Measurements from ENCODE around the gene RABGAP1L. TPM values are rescaled to one million over a fixed set of nuclear protein-coding genes. Genes with fewer than 3 reads are reported as not detected.

RABGAP1L gene
- total RNA-seq, 1 experiment from 2014 or later, result 76.9 TPM

DNA sequence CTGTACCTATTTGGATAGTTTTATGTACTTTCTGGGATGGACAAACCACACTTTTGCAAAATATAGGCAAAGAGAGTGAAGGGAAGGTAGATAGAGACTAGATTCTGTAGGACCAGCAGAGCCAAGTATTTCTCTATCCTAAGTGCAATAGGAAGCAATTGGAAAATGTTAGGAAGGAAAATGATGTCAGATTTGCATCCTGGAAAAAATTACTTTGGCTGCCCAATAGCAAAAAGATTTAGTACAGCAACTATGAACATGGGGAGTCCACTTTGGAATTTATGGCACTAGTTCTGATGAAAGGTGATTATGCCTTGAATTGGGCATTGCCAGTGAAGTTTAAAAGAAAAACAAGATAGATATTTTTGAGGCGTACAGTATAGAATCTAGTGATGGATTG is 789.7 kb downstream of the RABGAP1L start:
- POLR2A ChIA-PET, result no interaction called here
- H3K36me3 Mint-ChIP-seq, result peaks cover 9% of the 10 kb centered on the region
- ATAC-seq, result no peak

DNA sequence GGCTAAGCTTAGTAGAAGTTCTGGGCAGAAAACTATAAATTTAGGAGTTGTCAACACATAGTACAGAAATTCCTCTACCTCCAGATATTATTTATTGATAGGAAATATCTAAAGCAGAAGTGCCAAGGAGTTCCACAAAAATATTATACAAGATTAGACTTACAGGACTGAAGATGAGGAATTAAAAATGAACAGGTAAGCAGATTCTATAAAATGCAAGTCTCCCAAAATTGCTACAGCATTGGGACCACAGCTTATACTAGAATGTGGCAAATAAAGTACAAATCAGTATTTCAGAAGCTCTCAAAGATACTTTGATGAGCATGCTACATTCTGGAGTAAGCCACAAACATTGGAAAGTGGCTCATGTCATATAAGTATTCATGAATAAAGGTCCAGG is 790.3 kb downstream of the RABGAP1L start:
- H3K27ac Mint-ChIP-seq, result no peak overlapping the region
- no peaks in the 10 kb centered on the region for H3K27me3 Mint-ChIP-seq (ENCODE audit: low read depth)
- ChIA-PET POLR2A (no interaction called here), CTCF (no interaction called here)
- peaks cover 9% of the 10 kb centered on the region for H3K36me3 Mint-ChIP-seq
- no peak overlapping the region for H3K4me3 Mint-ChIP-seq
- ATAC-seq (no peak), DNase-seq (ENCODE audit: low spot score) (no peak)
- H3K9me3 Mint-ChIP-seq, result no peaks in the 10 kb centered on the region
- TF ChIP-seq NFYB (CRISPR knock-in tag; conservative IDR thresholded peaks at IDR 0.05; ENCODE audit: low read depth), result no peak
- peaks cover 20% of the 10 kb centered on the region for H3K4me1 Mint-ChIP-seq

More for the DNA sequence above, 789.7 kb downstream of the RABGAP1L start:
- no peak for DNase-seq (ENCODE audit: low spot score)
- CTCF ChIA-PET, result no interaction called here
- Mint-ChIP-seq H3K4me1 (peaks cover 15% of the 10 kb centered on the region), H3K9me3 (no peaks in the 10 kb centered on the region), H3K27ac (no peak overlapping the region), H3K4me3 (no peak overlapping the region), H3K27me3 (ENCODE audit: low read depth) (no peaks in the 10 kb centered on the region)
- TF ChIP-seq, protein P1, sequence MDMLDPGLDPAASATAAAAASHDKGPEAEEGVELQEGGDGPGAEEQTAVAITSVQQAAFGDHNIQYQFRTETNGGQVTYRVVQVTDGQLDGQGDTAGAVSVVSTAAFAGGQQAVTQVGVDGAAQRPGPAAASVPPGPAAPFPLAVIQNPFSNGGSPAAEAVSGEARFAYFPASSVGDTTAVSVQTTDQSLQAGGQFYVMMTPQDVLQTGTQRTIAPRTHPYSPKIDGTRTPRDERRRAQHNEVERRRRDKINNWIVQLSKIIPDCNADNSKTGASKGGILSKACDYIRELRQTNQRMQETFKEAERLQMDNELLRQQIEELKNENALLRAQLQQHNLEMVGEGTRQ (CRISPR knock-in tag; IDR thresholded peaks at IDR 0.05), result no peak
- TF ChIP-seq, protein P2, sequence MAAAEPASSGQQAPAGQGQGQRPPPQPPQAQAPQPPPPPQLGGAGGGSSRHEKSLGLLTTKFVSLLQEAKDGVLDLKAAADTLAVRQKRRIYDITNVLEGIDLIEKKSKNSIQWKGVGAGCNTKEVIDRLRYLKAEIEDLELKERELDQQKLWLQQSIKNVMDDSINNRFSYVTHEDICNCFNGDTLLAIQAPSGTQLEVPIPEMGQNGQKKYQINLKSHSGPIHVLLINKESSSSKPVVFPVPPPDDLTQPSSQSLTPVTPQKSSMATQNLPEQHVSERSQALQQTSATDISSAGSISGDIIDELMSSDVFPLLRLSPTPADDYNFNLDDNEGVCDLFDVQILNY (CRISPR knock-in tag; IDR thresholded peaks at IDR 0.05), result no peak
- no peak for TF ChIP-seq NR3C1 (CRISPR knock-in tag; conservative IDR thresholded peaks at IDR 0.05; ENCODE audit: low read depth)
- no peak for TF ChIP-seq JAZF1 (CRISPR knock-in tag; IDR thresholded peaks at IDR 0.05)
- no peak for TF ChIP-seq EMX1 (CRISPR knock-in tag; IDR thresholded peaks at IDR 0.05)

DNA sequence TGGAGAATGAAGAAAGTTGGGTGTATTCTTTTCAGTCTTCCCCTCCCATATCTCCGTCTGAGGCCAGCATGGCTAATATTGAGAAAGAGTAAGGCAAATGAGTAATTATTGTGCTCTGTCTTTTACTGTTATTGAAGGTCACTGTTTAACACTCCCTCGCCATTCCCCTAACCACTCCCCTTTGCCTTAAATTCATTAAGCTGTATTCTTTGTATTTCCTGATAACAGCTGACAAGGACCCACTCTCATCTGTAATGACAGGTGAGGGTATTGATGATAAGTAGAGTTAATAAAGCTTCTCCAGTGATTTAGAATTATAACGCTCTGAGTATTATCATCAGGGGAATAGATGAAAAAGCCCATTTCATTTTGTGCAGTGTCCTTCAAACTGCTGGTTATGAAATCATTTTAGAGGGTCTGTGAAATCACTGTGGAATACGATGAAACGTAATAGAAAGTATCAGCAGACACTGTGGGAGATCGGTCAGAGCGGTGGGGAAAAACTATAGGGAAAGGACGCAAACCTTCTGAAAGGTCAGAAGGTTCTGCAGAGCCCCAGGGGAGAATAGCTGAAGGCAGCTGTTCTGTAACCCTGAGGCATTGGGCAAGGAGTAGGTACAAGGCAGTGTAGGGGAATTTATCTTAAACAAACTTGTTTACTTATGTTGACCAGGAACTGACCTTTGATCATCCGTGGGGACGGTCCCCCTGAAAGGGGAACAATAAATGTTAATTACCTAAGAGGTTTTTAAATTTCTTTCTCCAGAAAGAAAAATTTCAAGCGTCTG is 794.2 kb downstream of the RABGAP1L start:
- DNase-seq (ENCODE audit: low spot score), result no peak
- H3K4me3 Mint-ChIP-seq, result no peak overlapping the region
- no peaks in the 10 kb centered on the region for H3K9me3 Mint-ChIP-seq
- peaks cover 22% of the 10 kb centered on the region for H3K36me3 Mint-ChIP-seq
- no peaks in the 10 kb centered on the region for H3K27me3 Mint-ChIP-seq (ENCODE audit: low read depth)
- POLR2A ChIA-PET, result interaction anchor here (0.7 to 1.2 kb wide), 2 partner anchors 46 to 72 kb away, joined by 3 read pairs; no protein-coding TSS in a partner anchor
- no peak for ATAC-seq
- CTCF ChIA-PET, result interaction anchor here (1.2 kb wide), 1 partner anchor 34 kb away, joined by 3 read pairs; no protein-coding TSS in a partner anchor
- peaks cover 24% of the 10 kb centered on the region for H3K4me1 Mint-ChIP-seq
- peak overlapping the region; percentile 60 for H3K27ac Mint-ChIP-seq
- TF ChIP-seq, protein P3, sequence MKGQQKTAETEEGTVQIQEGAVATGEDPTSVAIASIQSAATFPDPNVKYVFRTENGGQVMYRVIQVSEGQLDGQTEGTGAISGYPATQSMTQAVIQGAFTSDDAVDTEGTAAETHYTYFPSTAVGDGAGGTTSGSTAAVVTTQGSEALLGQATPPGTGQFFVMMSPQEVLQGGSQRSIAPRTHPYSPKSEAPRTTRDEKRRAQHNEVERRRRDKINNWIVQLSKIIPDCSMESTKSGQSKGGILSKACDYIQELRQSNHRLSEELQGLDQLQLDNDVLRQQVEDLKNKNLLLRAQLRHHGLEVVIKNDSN (CRISPR knock-in tag; IDR thresholded peaks at IDR 0.05), result no peak
- no peak for TF ChIP-seq CBFB (CRISPR knock-in tag; IDR thresholded peaks at IDR 0.05; ENCODE audit: low read depth)
- TF ChIP-seq, protein P4, sequence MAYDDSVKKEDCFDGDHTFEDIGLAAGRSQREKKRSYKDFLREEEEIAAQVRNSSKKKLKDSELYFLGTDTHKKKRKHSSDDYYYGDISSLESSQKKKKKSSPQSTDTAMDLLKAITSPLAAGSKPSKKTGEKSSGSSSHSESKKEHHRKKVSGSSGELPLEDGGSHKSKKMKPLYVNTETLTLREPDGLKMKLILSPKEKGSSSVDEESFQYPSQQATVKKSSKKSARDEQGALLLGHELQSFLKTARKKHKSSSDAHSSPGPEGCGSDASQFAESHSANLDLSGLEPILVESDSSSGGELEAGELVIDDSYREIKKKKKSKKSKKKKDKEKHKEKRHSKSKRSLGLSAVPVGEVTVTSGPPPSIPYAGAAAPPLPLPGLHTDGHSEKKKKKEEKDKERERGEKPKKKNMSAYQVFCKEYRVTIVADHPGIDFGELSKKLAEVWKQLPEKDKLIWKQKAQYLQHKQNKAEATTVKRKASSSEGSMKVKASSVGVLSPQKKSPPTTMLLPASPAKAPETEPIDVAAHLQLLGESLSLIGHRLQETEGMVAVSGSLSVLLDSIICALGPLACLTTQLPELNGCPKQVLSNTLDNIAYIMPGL (CRISPR knock-in tag; IDR thresholded peaks at IDR 0.05), result no peak
- no peak for TF ChIP-seq NFATC4 (CRISPR knock-in tag; IDR thresholded peaks at IDR 0.05)
- TF ChIP-seq ELF4 (CRISPR knock-in tag; IDR thresholded peaks at IDR 0.05; ENCODE audit: low read depth), result no peak
- TF ChIP-seq, protein P5, sequence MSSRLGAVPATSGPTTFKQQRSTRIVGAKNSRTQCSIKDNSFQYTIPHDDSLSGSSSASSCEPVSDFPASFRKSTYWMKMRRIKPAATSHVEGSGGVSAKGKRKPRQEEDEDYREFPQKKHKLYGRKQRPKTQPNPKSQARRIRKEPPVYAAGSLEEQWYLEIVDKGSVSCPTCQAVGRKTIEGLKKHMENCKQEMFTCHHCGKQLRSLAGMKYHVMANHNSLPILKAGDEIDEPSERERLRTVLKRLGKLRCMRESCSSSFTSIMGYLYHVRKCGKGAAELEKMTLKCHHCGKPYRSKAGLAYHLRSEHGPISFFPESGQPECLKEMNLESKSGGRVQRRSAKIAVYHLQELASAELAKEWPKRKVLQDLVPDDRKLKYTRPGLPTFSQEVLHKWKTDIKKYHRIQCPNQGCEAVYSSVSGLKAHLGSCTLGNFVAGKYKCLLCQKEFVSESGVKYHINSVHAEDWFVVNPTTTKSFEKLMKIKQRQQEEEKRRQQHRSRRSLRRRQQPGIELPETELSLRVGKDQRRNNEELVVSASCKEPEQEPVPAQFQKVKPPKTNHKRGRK (CRISPR knock-in tag; IDR thresholded peaks at IDR 0.05; ENCODE audit: borderline replicate concordance), result no peak
- TF ChIP-seq GTF2I (CRISPR knock-in tag; conservative IDR thresholded peaks at IDR 0.05), result no peak
- no peak for TF ChIP-seq MYBL2 (CRISPR knock-in tag; IDR thresholded peaks at IDR 0.05)
- no peak for TF ChIP-seq JUN (CRISPR knock-in tag; IDR thresholded peaks at IDR 0.05)
- TF ChIP-seq TEAD4 (CRISPR knock-in tag; IDR thresholded peaks at IDR 0.05), result no peak
- no peak for TF ChIP-seq ATF1 (CRISPR knock-in tag; IDR thresholded peaks at IDR 0.05)
- TF ChIP-seq, protein P6, sequence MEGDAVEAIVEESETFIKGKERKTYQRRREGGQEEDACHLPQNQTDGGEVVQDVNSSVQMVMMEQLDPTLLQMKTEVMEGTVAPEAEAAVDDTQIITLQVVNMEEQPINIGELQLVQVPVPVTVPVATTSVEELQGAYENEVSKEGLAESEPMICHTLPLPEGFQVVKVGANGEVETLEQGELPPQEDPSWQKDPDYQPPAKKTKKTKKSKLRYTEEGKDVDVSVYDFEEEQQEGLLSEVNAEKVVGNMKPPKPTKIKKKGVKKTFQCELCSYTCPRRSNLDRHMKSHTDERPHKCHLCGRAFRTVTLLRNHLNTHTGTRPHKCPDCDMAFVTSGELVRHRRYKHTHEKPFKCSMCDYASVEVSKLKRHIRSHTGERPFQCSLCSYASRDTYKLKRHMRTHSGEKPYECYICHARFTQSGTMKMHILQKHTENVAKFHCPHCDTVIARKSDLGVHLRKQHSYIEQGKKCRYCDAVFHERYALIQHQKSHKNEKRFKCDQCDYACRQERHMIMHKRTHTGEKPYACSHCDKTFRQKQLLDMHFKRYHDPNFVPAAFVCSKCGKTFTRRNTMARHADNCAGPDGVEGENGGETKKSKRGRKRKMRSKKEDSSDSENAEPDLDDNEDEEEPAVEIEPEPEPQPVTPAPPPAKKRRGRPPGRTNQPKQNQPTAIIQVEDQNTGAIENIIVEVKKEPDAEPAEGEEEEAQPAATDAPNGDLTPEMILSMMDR (IDR thresholded peaks at IDR 0.05), result no peak
- TF ChIP-seq ZNF263 (CRISPR knock-in tag; IDR thresholded peaks at IDR 0.05; ENCODE audit: low read depth), result no peak
- TF ChIP-seq, protein P7, sequence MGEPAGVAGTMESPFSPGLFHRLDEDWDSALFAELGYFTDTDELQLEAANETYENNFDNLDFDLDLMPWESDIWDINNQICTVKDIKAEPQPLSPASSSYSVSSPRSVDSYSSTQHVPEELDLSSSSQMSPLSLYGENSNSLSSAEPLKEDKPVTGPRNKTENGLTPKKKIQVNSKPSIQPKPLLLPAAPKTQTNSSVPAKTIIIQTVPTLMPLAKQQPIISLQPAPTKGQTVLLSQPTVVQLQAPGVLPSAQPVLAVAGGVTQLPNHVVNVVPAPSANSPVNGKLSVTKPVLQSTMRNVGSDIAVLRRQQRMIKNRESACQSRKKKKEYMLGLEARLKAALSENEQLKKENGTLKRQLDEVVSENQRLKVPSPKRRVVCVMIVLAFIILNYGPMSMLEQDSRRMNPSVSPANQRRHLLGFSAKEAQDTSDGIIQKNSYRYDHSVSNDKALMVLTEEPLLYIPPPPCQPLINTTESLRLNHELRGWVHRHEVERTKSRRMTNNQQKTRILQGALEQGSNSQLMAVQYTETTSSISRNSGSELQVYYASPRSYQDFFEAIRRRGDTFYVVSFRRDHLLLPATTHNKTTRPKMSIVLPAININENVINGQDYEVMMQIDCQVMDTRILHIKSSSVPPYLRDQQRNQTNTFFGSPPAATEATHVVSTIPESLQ (CRISPR knock-in tag; IDR thresholded peaks at IDR 0.05), result no peak
- TF ChIP-seq GABPB1 (CRISPR knock-in tag; IDR thresholded peaks at IDR 0.05), result no peak
- no peak for TF ChIP-seq ZNF671 (CRISPR knock-in tag; IDR thresholded peaks at IDR 0.05)
